Measurements from ENCODE around the gene C17orf50.
A peak's percentile ranks its signal among the peaks of the same experiment; 100 is the strongest.

Gene C17orf50

GRCh38 chr17:35732806-35733136 lies 27.9 kb upstream of the C17orf50 start:
- H3K4me3 ChIP-seq: peak overlapping the region; percentile 79
- H3K4me2 ChIP-seq: peak overlapping the region; percentile 99

GRCh38 chr17:35733366-35733765 lies 27.3 kb upstream of the C17orf50 start:
- Histone ChIP-seq H3K9ac (no peak overlapping the region), H3K27ac (no peak overlapping the region), H3K4me2 (peak overlapping the region; percentile 99), H3K36me3 (peaks cover 16% of the 10 kb centered on the region; the same call in 1 of the 2 replicates), H4K20me1 (peaks cover 45% of the 10 kb centered on the region), H3K4me3 (peak overlapping the region; percentile 79; the same call in 1 of the 2 replicates), H3K4me1 (peaks cover 36% of the 10 kb centered on the region), H3K9me3 (no peaks in the 10 kb centered on the region), H3K27me3 (no peaks in the 10 kb centered on the region)
- TF ChIP-seq Cebpa-rat (IDR thresholded peaks at IDR 0.05): no peak

More at GRCh38 chr17:35732806-35733136, 27.9 kb upstream of the C17orf50 start:
- Histone ChIP-seq H3K9me3 (no peaks in the 10 kb centered on the region), H3K27me3 (no peaks in the 10 kb centered on the region), H3K36me3 (peaks cover 19% of the 10 kb centered on the region; the same call in 1 of the 2 replicates), H3K4me1 (peaks cover 36% of the 10 kb centered on the region), H3K27ac (no peak overlapping the region; the same call in 1 of the 2 replicates), H4K20me1 (peaks cover 39% of the 10 kb centered on the region), H3K9ac (peak overlapping the region; percentile 82)
- TF ChIP-seq Cebpa-rat (IDR thresholded peaks at IDR 0.05): no peak

GRCh38 chr17:35734396-35734795 lies 26.3 kb upstream of the C17orf50 start:
- Histone ChIP-seq H3K36me3 (peaks cover 5% of the 10 kb centered on the region; the same call in 1 of the 2 replicates), H3K27ac (no peak overlapping the region), H3K4me2 (no peak overlapping the region), H3K4me3 (no peak overlapping the region), H3K9me3 (no peaks in the 10 kb centered on the region), H3K9ac (no peak overlapping the region), H4K20me1 (peaks cover 48% of the 10 kb centered on the region), H3K27me3 (no peaks in the 10 kb centered on the region; the same call in 1 of the 2 replicates), H3K4me1 (peaks cover 41% of the 10 kb centered on the region)
- TF ChIP-seq Cebpa-rat (IDR thresholded peaks at IDR 0.05): no peak

- Histone ChIP-seq H3K36me3 (peaks cover 4% of the 10 kb centered on the region; the same call in 1 of the 2 replicates), H3K9me3 (no peaks in the 10 kb centered on the region), H3K27ac (no peak overlapping the region), H4K20me1 (peaks cover 57% of the 10 kb centered on the region), H3K4me1 (peaks cover 36% of the 10 kb centered on the region), H3K9ac (no peak overlapping the region), H3K27me3 (peaks cover 5% of the 10 kb centered on the region), H3K4me3 (no peak overlapping the region), H3K4me2 (no peak overlapping the region)
- TF ChIP-seq Cebpa-rat (IDR thresholded peaks at IDR 0.05): no peak
These were observed 25.5 kb upstream of the C17orf50 start for GRCh38 chr17:35735036-35735805.

- Histone ChIP-seq H3K9me3 (no peaks in the 10 kb centered on the region), H3K4me2 (no peak overlapping the region), H3K4me3 (no peak overlapping the region), H3K27ac (no peak overlapping the region), H3K9ac (no peak overlapping the region), H3K27me3 (peaks cover 15% of the 10 kb centered on the region), H4K20me1 (peaks cover 67% of the 10 kb centered on the region), H3K4me1 (peaks cover 25% of the 10 kb centered on the region), H3K36me3 (peaks cover 4% of the 10 kb centered on the region; the same call in 1 of the 2 replicates)
- no peak for TF ChIP-seq Cebpa-rat (IDR thresholded peaks at IDR 0.05)
These were observed 24.5 kb upstream of the C17orf50 start for GRCh38 chr17:35736236-35736635.

GRCh38 chr17:35738519-35739133 lies 22.1 kb upstream of the C17orf50 start:
- TF ChIP-seq Cebpa-rat (IDR thresholded peaks at IDR 0.05): no peak
- Histone ChIP-seq H3K9ac (no peak overlapping the region), H3K4me2 (no peak overlapping the region; the same call in 1 of the 2 replicates), H3K36me3 (peaks cover 4% of the 10 kb centered on the region; the same call in 1 of the 2 replicates), H3K4me3 (no peak overlapping the region), H3K27me3 (peaks cover 39% of the 10 kb centered on the region), H4K20me1 (peaks cover 75% of the 10 kb centered on the region), H3K9me3 (no peaks in the 10 kb centered on the region), H3K4me1 (peaks cover 7% of the 10 kb centered on the region), H3K27ac (no peak overlapping the region)

GRCh38 chr17:35740216-35740615 lies 20.5 kb upstream of the C17orf50 start:
- no peaks in the 10 kb centered on the region for H3K9me3 ChIP-seq
- peaks cover 66% of the 10 kb centered on the region for H4K20me1 ChIP-seq
- peaks cover 4% of the 10 kb centered on the region; the same call in 1 of the 2 replicates for H3K36me3 ChIP-seq
- no peak for TF ChIP-seq Cebpa-rat (IDR thresholded peaks at IDR 0.05)
- H3K4me3 ChIP-seq: no peak overlapping the region
- H3K4me1 ChIP-seq: 0 out of 2 replicates have a peak, but pooled peaks cover 5% of the 10 kb centered on the region
- no peak overlapping the region for H3K27ac ChIP-seq
- H3K27me3 ChIP-seq: peaks cover 40% of the 10 kb centered on the region
- no peak overlapping the region for H3K9ac ChIP-seq
- no peak overlapping the region for H3K4me2 ChIP-seq

- H3K27me3 ChIP-seq: peaks cover 40% of the 10 kb centered on the region
- no peak for TF ChIP-seq Cebpa-rat (IDR thresholded peaks at IDR 0.05)
- H3K4me2 ChIP-seq: no peak overlapping the region
- H3K9me3 ChIP-seq: no peaks in the 10 kb centered on the region
- H3K4me1 ChIP-seq: 0 out of 2 replicates have a peak, but pooled peaks cover 5% of the 10 kb centered on the region
- H3K36me3 ChIP-seq: peaks cover 2% of the 10 kb centered on the region; the same call in 1 of the 2 replicates
- no peak overlapping the region for H3K4me3 ChIP-seq
- peaks cover 71% of the 10 kb centered on the region for H4K20me1 ChIP-seq
- no peak overlapping the region for H3K9ac ChIP-seq
- H3K27ac ChIP-seq: no peak overlapping the region
These were observed 19.4 kb upstream of the C17orf50 start for GRCh38 chr17:35740997-35741931.

GRCh38 chr17:35742496-35742895 lies 18.2 kb upstream of the C17orf50 start:
- H3K36me3 ChIP-seq: no peaks in the 10 kb centered on the region
- H3K27me3 ChIP-seq: peaks cover 40% of the 10 kb centered on the region
- H3K27ac ChIP-seq: no peak overlapping the region
- no peak overlapping the region for H3K4me3 ChIP-seq
- no peaks in the 10 kb centered on the region for H3K9me3 ChIP-seq
- TF ChIP-seq Cebpa-rat (IDR thresholded peaks at IDR 0.05): no peak
- peaks cover 71% of the 10 kb centered on the region for H4K20me1 ChIP-seq
- H3K4me2 ChIP-seq: no peak overlapping the region
- 0 out of 2 replicates have a peak, but pooled peaks cover 5% of the 10 kb centered on the region for H3K4me1 ChIP-seq
- no peak overlapping the region for H3K9ac ChIP-seq

All from BLaER1 (cell line).